ENCODE results near the gene HPGD. TPM values are rescaled to one million over a fixed set of nuclear protein-coding genes. Genes with fewer than 3 reads are reported as not detected.

Gene HPGD
- total RNA-seq, 1 experiment from 2014 or later: 0.66 TPM

DNA sequence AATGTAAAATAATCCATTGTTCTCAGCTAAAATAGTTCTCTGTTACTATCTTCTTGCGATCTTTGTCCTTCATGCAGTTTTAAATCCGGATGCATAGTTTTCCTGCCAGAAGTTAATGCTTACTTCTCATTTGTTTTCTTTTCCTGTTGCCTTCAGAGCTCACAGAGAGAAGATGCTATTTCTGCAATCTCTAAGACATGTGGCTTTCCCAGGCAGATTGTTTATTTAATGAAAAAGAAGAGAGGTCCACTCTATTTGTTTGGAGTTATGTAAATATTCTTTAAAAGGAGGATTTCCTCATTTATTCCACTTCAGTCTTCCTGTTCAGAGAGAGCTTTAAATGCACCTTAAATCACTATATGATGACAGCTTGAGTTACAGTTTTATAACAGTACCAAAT is 39.3 kb upstream of the HPGD start:
- CTCF ChIA-PET: no interaction called here
- ATAC-seq (no peak), DNase-seq (ENCODE audit: low read depth, low spot score) (no peak)
- no peaks in the 10 kb centered on the region for H3K9me3 ChIP-seq (ENCODE audit: control insufficient read depth in 1 of 2, insufficient read depth in 1 of 2, low read depth in 1 of 2, low read length in 2 of 2)
- intact Hi-C loops (cut with micrococcal nuclease): no loop called here
- H2AFZ ChIP-seq (ENCODE audit: low read depth, low read length, poor library complexity, severe bottlenecking): no peak overlapping the region
- no peaks in the 10 kb centered on the region for H3K79me2 ChIP-seq (ENCODE audit: insufficient read depth, low read length)
- RAD21 ChIA-PET (ENCODE audit: low non-redundant PET in 1 of 2, low total read pairs in 2 of 2, uncharacterized antibody in 2 of 2, unreplicated experiment in 2 of 2): no interaction called here
- H3K4me3 ChIP-seq (replicated peaks in 1 of 2; ENCODE audit: low read depth in 1 of 2, low read length in 2 of 2): no peak overlapping the region
- no peaks in the 10 kb centered on the region for H3K4me1 ChIP-seq (ENCODE audit: control insufficient read depth in 1 of 2, insufficient read depth in 2 of 2, low read length in 2 of 2)
- H3K9me2 ChIP-seq (ENCODE audit: insufficient read depth): no peaks in the 10 kb centered on the region
- no peaks in the 10 kb centered on the region for H4K20me1 ChIP-seq (ENCODE audit: insufficient read depth)
- no TSS peak for BruUV-seq (replicated peaks)
- H3K9ac ChIP-seq (ENCODE audit: low read length): no peak overlapping the region
- POLR2A ChIA-PET: no interaction called here
- H3K27me3 ChIP-seq (ENCODE audit: insufficient read depth, low read length): no peaks in the 10 kb centered on the region
- no peaks in the 10 kb centered on the region for H3K36me3 ChIP-seq (ENCODE audit: control insufficient read depth in 1 of 2, insufficient read depth in 2 of 2, low read length in 2 of 2)
- H3K4me2 ChIP-seq (ENCODE audit: low read length): no peak overlapping the region
- no peak for TF ChIP-seq EZH2 (IDR thresholded peaks at IDR 0.05)
- TF ChIP-seq, protein P1, sequence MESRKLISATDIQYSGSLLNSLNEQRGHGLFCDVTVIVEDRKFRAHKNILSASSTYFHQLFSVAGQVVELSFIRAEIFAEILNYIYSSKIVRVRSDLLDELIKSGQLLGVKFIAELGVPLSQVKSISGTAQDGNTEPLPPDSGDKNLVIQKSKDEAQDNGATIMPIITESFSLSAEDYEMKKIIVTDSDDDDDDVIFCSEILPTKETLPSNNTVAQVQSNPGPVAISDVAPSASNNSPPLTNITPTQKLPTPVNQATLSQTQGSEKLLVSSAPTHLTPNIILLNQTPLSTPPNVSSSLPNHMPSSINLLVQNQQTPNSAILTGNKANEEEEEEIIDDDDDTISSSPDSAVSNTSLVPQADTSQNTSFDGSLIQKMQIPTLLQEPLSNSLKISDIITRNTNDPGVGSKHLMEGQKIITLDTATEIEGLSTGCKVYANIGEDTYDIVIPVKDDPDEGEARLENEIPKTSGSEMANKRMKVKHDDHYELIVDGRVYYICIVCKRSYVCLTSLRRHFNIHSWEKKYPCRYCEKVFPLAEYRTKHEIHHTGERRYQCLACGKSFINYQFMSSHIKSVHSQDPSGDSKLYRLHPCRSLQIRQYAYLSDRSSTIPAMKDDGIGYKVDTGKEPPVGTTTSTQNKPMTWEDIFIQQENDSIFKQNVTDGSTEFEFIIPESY (IDR thresholded peaks at IDR 0.05; ENCODE audit: extremely low read depth, insufficient replicate concordance, low read length): no peak
- TF ChIP-seq POLR2AphosphoS5 (IDR thresholded peaks at IDR 0.05; ENCODE audit: low read depth, low read length): no peak
- no peak for TF ChIP-seq EZH2phosphoT487 (IDR thresholded peaks at IDR 0.05; ENCODE audit: borderline replicate concordance)
- TF ChIP-seq JUND (IDR thresholded peaks at IDR 0.05): no peak
- no peak for TF ChIP-seq SIN3A (IDR thresholded peaks at IDR 0.05; ENCODE audit: low read depth)
- no peak for TF ChIP-seq CTCF (IDR thresholded peaks at IDR 0.05 in 2 of 3, conservative IDR thresholded peaks at IDR 0.05 in 1 of 3; ENCODE audit: borderline replicate concordance in 1 of 3, insufficient read depth in 1 of 3, low read depth in 2 of 3, low read length in 2 of 3)
- no peak for TF ChIP-seq MAX (IDR thresholded peaks at IDR 0.05)
- no peak for TF ChIP-seq EGR1 (IDR thresholded peaks at IDR 0.05; ENCODE audit: low read depth)
- TF ChIP-seq, protein P2, sequence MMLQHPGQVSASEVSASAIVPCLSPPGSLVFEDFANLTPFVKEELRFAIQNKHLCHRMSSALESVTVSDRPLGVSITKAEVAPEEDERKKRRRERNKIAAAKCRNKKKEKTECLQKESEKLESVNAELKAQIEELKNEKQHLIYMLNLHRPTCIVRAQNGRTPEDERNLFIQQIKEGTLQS (IDR thresholded peaks at IDR 0.05): no peak
- TF ChIP-seq POLR2A (IDR thresholded peaks at IDR 0.05; ENCODE audit: borderline replicate concordance, extremely low read depth, insufficient read depth, insufficient read length): no peak
- no peak for TF ChIP-seq SP1 (IDR thresholded peaks at IDR 0.05; ENCODE audit: low read depth)
- TF ChIP-seq RAD21 (IDR thresholded peaks at IDR 0.05; ENCODE audit: low read depth): no peak
- TF ChIP-seq CEBPB (IDR thresholded peaks at IDR 0.05; ENCODE audit: low read depth): no peak
- TF ChIP-seq TCF7L2 (IDR thresholded peaks at IDR 0.05; ENCODE audit: borderline replicate concordance, extremely low read depth, insufficient read depth, insufficient read length): no peak
- TF ChIP-seq ZFX (IDR thresholded peaks at IDR 0.05): no peak
- TF ChIP-seq, protein P3, sequence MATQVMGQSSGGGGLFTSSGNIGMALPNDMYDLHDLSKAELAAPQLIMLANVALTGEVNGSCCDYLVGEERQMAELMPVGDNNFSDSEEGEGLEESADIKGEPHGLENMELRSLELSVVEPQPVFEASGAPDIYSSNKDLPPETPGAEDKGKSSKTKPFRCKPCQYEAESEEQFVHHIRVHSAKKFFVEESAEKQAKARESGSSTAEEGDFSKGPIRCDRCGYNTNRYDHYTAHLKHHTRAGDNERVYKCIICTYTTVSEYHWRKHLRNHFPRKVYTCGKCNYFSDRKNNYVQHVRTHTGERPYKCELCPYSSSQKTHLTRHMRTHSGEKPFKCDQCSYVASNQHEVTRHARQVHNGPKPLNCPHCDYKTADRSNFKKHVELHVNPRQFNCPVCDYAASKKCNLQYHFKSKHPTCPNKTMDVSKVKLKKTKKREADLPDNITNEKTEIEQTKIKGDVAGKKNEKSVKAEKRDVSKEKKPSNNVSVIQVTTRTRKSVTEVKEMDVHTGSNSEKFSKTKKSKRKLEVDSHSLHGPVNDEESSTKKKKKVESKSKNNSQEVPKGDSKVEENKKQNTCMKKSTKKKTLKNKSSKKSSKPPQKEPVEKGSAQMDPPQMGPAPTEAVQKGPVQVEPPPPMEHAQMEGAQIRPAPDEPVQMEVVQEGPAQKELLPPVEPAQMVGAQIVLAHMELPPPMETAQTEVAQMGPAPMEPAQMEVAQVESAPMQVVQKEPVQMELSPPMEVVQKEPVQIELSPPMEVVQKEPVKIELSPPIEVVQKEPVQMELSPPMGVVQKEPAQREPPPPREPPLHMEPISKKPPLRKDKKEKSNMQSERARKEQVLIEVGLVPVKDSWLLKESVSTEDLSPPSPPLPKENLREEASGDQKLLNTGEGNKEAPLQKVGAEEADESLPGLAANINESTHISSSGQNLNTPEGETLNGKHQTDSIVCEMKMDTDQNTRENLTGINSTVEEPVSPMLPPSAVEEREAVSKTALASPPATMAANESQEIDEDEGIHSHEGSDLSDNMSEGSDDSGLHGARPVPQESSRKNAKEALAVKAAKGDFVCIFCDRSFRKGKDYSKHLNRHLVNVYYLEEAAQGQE (IDR thresholded peaks at IDR 0.05; ENCODE audit: low read depth): no peak
- no peak for TF ChIP-seq ELF1 (IDR thresholded peaks at IDR 0.05; ENCODE audit: borderline replicate concordance, low read depth)
- TF ChIP-seq SRF (IDR thresholded peaks at IDR 0.05; ENCODE audit: low read depth): no peak
- H3K27ac ChIP-seq (ENCODE audit: low read depth, low read length): no peak overlapping the region

Measured in HCT116 (cell line).